Measurements from ENCODE around the gene ZNG1F.
"Not testable (repeated sequence)": the region's sequence is repeated elsewhere in the genome, so short reads cannot be mapped to it uniquely, and the experiment has no call there.

DNA sequence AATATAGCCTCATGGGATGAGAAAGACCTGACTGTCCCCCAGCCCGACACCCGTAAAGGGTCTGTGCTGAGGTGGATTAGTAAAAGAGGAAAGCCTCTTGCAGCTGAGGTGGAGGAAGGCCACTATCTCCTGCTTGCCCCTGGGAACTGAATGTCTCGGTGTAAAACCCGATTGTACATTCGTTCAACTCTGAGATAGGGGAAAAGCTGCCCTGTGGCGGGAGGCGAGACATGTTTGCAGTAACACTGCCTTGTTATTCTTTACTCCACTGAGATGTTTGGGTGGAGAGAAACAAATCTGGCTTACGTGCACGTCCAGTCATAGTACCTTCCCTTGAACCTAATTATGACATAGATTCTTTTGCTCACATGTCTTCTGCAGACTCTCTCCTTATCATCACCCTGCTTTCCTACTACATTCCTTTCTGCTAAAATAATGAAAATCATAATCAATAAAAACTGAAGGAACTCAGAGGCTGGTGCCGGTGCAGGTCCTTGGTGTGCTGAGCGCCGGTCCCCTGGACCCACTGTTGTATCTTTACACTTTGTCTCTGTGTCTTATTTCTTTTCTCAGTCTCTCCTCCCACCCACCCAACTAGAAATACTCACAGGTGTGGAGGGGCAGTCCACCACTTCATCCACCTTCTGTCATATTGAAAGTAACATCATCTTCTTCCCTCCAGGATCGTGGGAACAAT is 83.4 kb downstream of the ZNG1F start:
- TF ChIP-seq, protein P1, sequence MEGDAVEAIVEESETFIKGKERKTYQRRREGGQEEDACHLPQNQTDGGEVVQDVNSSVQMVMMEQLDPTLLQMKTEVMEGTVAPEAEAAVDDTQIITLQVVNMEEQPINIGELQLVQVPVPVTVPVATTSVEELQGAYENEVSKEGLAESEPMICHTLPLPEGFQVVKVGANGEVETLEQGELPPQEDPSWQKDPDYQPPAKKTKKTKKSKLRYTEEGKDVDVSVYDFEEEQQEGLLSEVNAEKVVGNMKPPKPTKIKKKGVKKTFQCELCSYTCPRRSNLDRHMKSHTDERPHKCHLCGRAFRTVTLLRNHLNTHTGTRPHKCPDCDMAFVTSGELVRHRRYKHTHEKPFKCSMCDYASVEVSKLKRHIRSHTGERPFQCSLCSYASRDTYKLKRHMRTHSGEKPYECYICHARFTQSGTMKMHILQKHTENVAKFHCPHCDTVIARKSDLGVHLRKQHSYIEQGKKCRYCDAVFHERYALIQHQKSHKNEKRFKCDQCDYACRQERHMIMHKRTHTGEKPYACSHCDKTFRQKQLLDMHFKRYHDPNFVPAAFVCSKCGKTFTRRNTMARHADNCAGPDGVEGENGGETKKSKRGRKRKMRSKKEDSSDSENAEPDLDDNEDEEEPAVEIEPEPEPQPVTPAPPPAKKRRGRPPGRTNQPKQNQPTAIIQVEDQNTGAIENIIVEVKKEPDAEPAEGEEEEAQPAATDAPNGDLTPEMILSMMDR (IDR thresholded peaks at IDR 0.05; ENCODE audit: poor library complexity, severe bottlenecking), result not testable (repeated sequence)
- TF ChIP-seq REST (IDR thresholded peaks at IDR 0.05; ENCODE audit: borderline replicate concordance); EZH2 (IDR thresholded peaks at IDR 0.05; ENCODE audit: borderline replicate concordance, insufficient read depth, low read length, poor library complexity, severe bottlenecking); RAD21 (conservative IDR thresholded peaks at IDR 0.05); TAF1 (IDR thresholded peaks at IDR 0.05; ENCODE audit: low read depth); POLR2AphosphoS5 (IDR thresholded peaks at IDR 0.05); SMC3 (conservative IDR thresholded peaks at IDR 0.05; ENCODE audit: poor library complexity); MXI1 (conservative IDR thresholded peaks at IDR 0.05; ENCODE audit: poor library complexity, severe bottlenecking): not testable (repeated sequence)

Data from neural cell (in vitro differentiated cells).